RPMI7951 (cell line): ENCODE measurements around the gene CD1C. TPM values are rescaled to one million over a fixed set of nuclear protein-coding genes. Genes with fewer than 3 reads are reported as not detected.
A peak's percentile ranks its signal among the peaks of the same experiment; 100 is the strongest.
"Not testable (repeated sequence)": the region's sequence is repeated elsewhere in the genome, so short reads cannot be mapped to it uniquely, and the experiment has no call there.

Experiments
- DNase-seq: peaks from one replicate; pipeline ENCODE4 v3.0.0-alpha.2; 2012; ENCODE audit warnings: low read depth
- total RNA-seq: library from RNA; depleted of rRNA; stranded (reverse); fragments of >200 nt; shearing (Covaris generic); gene quantifications from 2 replicates; pipeline ENCODE4 v1.2.3, GENCODE V29; 2014; rRNA removed

The CD1C gene
- not detected in 2 replicates for total RNA-seq

- no peak for DNase-seq
These were observed at the start of gene CD1C for GRCh38 chr1:158289811-158290210. CD1C (plus strand) TSS chr1:158289923; CDS start chr1:158290065, 142 bp downstream.

DNA sequence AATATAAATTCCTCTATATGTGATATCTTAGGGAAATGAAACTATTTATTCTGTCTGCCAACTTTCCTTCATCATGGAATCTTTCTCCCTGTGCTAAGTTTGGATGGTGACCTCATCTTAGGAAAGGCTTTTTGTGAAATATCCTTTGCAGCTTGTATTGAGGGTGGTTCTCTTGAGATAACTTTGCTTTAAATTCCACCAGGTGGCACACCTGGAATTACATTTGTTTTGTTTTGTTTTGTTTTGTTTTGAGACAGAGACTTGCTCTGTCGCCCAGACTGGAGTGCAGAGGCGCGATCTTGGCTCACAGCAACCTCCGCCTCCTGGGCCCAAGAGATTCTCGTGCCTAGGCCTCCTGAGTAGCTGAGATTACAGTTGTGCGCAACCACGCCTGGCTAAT is 43.1 kb upstream of the CD1C start:
- DNase-seq, result no peak

GRCh38 chr1:158248118-158248517 is 41.6 kb upstream of the CD1C start:
- DNase-seq, result peak; percentile 23

DNA sequence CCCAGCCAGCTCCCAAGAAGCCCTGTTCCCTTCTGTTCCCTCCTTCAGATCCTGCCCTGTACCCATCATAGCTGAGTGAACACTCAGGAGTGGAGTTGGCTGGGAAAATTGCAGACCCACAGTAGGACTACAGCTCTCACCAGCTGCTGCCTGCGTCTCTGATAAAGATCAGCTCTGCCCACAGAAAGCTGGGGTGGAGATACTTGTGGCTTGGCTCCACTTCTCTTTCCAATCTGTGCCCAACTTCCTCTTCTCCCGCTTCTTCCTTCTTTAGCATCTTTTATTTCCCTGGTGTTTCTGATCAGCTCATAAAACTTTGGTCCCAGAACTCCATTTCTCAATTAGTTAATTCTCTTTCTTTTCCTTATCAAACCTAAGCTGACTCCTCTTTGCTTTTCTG is 41.0 kb upstream of the CD1C start:
- peak; percentile 3 for DNase-seq

DNA sequence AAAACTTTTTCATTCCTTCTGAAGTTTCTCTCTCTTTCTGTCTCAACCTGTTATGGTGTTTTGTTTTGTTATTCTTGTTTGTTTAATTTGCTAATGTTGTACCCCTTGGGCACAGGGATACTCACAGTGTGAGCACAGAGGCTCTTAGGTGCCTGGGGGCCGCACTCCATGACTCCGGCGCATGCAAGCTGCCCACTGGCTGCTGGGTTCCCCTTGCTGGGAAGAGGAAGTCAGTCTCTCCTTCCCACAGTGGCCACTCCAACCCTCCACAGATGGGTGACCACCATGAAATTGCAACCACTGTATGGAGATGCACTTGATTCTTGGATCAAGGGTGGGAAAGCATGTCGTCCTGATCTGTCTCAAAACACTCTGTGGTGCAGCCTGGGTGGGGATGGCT is 40.1 kb upstream of the CD1C start:
- DNase-seq, result no peak

GRCh38 chr1:158251163-158251562 is 38.6 kb upstream of the CD1C start:
- no peak for DNase-seq

GRCh38 chr1:158255656-158256055 is 34.1 kb upstream of the CD1C start:
- DNase-seq, result no peak

GRCh38 chr1:158256747-158257146 is 33.0 kb upstream of the CD1C start:
- DNase-seq, result not testable (repeated sequence)

- no peak for DNase-seq
These were observed 31.8 kb upstream of the CD1C start for GRCh38 chr1:158257888-158258287.

GRCh38 chr1:158259117-158259516 is 30.6 kb upstream of the CD1C start:
- DNase-seq, result no peak

DNA sequence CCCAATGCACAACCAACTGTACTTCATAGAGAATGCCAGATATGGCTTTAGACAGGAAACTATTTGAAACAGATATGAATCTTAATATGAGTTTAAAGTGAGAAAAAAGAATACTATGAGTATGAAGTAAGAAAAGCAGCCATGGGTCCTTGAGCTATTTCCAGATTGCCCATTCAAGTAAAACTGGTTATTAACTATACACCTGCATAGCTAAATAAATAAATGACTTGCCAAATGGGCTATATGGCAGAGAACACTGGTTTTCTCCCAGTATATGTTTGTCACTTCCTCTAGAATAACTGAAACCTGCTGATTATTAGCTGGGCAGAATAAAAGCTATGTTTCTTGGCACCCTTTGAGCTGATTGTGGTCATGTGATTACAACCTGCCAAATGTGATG is 17.0 kb upstream of the CD1C start:
- no peak for DNase-seq

DNA sequence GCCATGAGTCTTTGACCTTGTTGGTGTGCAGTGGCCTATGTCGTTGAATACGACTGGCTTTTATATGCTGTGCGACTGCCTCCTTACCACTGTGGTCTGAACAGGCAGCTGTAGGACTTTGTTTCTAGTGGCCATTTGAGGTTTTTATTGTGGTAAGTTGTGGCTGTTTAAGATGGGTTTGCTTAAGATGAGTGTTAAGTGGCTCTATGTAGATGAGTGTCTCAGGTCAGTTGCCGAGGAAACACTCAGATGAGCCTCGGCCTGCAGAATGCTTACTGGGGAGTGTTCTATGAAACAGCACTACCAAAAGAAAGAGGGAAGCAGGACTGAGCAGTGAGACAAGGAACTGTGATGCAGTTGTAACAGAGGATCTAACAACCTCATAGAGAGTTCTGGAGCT is 14.9 kb upstream of the CD1C start:
- no peak for DNase-seq

DNA sequence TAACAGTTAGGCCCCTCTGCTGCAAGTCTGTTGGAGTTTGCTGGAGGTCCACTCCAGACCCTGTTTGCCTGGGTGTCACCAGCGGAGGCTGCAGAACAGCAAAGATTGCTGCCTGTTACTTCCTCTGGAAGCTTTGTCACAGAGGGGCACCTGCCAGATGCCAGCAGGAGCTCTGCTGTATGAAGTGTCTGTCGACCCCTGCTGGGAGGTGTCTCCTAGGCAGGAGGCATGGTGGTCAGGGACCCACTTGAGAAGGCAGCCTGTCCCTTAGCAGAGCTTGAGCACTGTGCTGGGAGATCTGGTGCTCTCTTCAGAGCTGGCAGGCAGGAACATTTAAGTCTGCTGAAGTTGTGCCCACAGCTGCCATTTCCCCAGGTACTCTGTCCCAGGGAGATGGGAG is 7.3 kb upstream of the CD1C start:
- not testable (repeated sequence) for DNase-seq

DNA sequence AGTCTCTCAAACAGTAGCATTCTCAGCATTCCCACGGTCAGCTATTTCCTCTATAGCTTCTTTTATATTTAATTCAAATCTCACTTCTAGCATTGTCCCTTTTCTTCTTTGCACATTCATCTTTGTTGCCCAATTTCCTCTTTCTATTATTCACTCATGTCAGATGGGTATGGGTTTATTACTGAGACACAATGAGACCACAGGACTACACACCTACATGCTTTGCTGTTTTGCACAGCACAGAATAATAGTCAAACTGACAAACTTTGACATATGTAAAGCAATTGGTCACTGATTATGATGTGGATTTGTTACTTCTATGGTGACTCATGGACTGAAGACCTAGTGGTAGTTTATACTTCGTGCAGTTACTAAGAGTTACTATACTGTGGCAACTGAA is 5.8 kb upstream of the CD1C start:
- no peak for DNase-seq

- DNase-seq, result peak; percentile 32
These were observed 3.9 kb upstream of the CD1C start for GRCh38 chr1:158285756-158286241.

DNA sequence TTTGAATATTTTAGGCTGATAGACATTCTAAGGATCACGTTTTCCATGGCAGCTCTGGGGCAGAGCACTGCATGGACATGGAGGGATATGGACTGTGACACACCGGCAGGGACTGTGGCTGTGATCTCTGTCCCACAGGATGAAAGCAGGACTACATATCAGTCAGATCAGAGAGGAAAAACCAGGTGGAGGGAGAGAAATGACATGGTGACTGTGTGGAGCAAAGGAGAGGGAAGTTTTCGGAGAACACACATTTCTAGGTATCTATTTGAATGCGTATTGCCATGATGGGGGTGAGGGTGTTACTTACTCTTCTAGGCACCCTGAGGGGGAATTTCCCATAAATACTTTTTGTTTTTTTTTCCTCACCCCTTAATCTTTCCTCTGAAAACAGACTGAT is 3.2 kb upstream of the CD1C start:
- no peak for DNase-seq

DNA sequence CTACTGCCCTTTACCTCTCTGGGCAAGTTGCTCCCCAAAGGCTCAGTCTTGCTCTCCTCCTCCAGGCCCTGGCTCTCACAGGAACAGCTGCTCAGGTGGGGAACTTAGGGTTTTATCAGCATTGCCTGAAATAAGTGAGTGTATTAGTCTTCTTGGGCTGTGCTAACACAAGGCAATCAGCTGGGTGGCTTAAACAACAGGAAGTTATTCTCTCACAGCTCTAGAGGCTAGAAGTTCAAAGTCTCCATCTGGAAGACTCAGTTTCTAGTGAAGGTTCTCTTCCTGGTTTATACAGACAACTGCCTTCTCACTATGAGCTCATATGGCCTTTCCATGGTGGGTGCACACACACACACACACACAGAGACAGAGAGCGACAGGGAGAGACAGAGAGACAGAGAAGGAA is 2.8 kb upstream of the CD1C start:
- DNase-seq, result no peak

- no peak for DNase-seq
These were observed 660 bp downstream of the CD1C start for GRCh38 chr1:158290321-158290844.

GRCh38 chr1:158295791-158296190 is 6.1 kb downstream of the CD1C start:
- DNase-seq, result no peak

DNA sequence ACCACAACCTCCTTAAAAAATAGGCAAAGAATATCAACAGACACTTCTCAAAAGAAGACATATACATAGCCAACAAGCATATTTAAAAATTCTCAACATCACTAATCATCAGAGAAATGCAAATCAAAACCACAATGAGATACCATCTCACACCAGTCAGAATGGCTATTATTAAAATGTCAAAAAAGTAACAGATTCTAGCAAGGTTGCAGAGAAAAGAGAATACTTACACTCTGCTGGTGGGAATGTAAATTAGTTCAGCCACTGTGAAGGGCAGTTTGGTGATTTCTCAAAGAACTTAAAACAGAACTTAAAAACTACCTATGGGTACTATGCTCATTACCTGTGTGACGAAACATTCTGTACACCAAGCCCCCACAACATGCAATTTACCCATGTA is 20.9 kb downstream of the CD1C start:
- no peak for DNase-seq

DNA sequence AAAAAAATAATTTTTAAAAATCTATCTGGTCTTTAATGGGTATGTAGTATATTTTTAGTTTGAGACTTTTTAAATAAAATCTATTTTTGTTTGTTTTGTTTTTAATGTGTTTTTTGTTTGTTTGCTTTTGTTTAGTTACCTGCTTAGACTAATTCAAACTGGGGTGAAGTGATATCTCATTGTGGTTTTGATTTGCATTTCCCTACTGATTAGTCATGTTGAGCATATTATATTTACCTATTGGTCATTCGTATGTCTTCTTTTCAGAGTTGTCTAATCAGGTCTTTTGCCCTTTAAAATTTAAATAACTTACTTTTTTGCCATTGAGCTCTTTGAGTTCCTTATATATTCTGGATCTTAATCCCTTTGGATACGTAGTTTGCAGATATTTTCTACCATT is 21.3 kb downstream of the CD1C start:
- no peak for DNase-seq

DNA sequence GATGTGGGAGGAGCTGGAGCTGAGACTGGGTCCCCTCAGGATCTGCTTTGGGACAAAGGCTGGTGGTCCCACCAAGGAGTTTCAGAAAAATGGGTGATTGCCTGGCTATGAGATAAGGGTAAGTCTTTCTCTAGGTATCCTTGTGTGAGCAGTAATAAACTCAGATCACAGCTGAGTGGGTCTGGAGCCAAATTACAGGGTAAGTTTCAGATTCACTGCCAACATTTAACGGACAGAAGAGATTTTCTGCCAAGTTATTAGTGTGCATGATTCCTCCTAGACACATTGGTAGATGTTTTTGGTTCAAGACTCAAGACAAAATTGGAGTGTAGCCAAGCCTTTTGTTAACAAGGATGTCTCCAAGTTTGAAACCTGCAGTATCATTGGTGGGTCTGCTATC is 34.1 kb downstream of the CD1C start:
- no peak for DNase-seq

DNA sequence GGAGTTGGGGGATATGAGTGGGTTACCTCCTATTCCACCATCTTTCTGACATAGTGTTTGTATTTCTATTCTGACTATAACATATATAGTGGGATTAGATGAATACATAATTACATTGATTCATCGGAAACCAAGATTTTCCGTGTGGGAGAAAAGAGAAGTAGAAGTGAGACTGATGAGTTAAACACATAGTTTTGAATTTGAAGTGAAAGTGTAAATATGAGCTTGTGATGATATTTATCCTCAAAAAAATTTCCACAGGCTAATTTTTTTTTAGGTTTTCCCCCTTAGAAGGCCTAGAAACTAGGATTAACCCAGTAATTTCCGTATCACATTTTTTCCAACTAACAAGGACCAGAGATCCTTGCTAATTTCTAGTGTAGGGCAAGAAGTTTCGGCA is 34.7 kb downstream of the CD1C start:
- no peak for DNase-seq

DNA sequence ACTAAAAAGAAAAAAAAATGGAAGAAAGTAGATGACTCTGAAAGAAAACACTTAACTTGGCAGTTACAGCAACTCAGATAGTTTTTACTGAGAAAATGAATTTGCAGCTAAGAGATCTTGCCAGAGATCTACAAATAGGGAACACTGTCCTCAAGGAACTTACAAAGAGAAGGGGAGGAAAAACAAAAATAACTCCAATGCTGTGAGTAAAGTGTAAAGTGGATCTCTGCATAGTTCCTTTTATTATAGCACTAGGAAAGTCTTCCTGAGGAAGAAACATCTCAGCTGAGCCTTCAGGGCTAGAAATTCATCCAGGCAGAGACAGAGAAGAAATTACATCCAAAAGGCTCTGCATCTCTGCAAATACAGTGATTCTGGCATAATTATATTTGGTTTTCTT is 37.8 kb downstream of the CD1C start:
- DNase-seq, result no peak
